SK-N-SH (cell line): ENCODE results near the gene MGAT5B. TPM values are rescaled to one million over a fixed set of nuclear protein-coding genes. Genes with fewer than 3 reads are reported as not detected.

ENCODE experiments used
- CTCF ChIA-PET: fragments of 300-600, 350-600 bp; formaldehyde crosslinking; extraction: SDS; loops from one replicate; lab custom pipeline; 2021; lab: Yijun Ruan, JAX
- POLR2A ChIA-PET: fragments of 350-600 bp; sonication (Branson Sonifier 250); formaldehyde crosslinking; extraction: SDS; loops from one replicate; lab custom pipeline; 2020; ENCODE audit warnings: antibody characterized with exemption, inconsistent platforms; lab: Yijun Ruan, JAX
- DNase-seq: peaks from one replicate; pipeline ENCODE4 v3.0.0; 2012
- H2AFZ ChIP-seq: fragments of 200-600 bp; sonication (generic); 2 replicates; pipeline ENCODE4 v1.8.1; 2016; ENCODE audit warnings: antibody characterized with exemption, mild to moderate bottlenecking, low read depth
- H3F3A ChIP-seq: fragments of 200-600 bp; sonication (generic); replicated peaks from 2 replicates; pipeline ENCODE3; 2016; ENCODE audit warnings: antibody characterized with exemption, mild to moderate bottlenecking; ENCODE audit not compliant: insufficient read depth
- H3K27ac ChIP-seq, 2 experiments: fragments of 200-500 bp in 1 of 2; fragments of 200-600 bp in 1 of 2; sonication (Bioruptor generic) in 1 of 2; sonication (generic), shearing (Covaris generic) in 1 of 2; 2 replicates each; pipeline versions ENCODE4 v1.5.1 to v1.6.1; 2014 to 2016; ENCODE audit warnings: low read depth in 2 of 2, inconsistent platforms in 1 of 2, low read length in 1 of 2, mild to moderate bottlenecking in 1 of 2, mixed read lengths in 1 of 2
- H3K27me3 ChIP-seq: fragments of 200-600 bp; sonication (generic), shearing (Covaris generic); 2 replicates; pipeline ENCODE4 v1.6.1; 2016; ENCODE audit warnings: mixed run types; ENCODE audit not compliant: insufficient read depth
- H3K36me3 ChIP-seq, 2 experiments: fragments of 200-500 bp in 1 of 2; fragments of 200-600 bp in 1 of 2; sonication (Bioruptor generic) in 1 of 2; sonication (generic) in 1 of 2; replicated peaks in 1 of 2; 2 replicates each; pipeline versions ENCODE3 to v1.5.1; 2014 to 2016; ENCODE audit warnings: low read length in 1 of 2, mild to moderate bottlenecking in 1 of 2; ENCODE audit not compliant: insufficient read depth in 2 of 2, control insufficient read depth in 1 of 2
- H3K4me1 ChIP-seq, 2 experiments: fragments of 200-500 bp in 1 of 2; fragments of 200-600 bp in 1 of 2; sonication (Bioruptor generic) in 1 of 2; sonication (generic), shearing (Covaris generic) in 1 of 2; 2 replicates each; pipeline versions ENCODE4 v1.5.1 to v1.6.1; 2014 to 2016; ENCODE audit warnings: low read depth in 1 of 2, low read length in 1 of 2, mixed run types in 1 of 2; ENCODE audit not compliant: insufficient read depth in 2 of 2, control insufficient read depth in 1 of 2
- H3K4me2 ChIP-seq: fragments of 200-600 bp; sonication (generic), shearing (Covaris generic); 2 replicates; pipeline ENCODE4 v1.6.1; 2017; ENCODE audit warnings: mixed run types
- H3K4me3 ChIP-seq, 2 experiments: fragments of 200-500 bp in 1 of 2; fragments of 200-600 bp in 1 of 2; sonication (Bioruptor generic) in 1 of 2; sonication (generic), shearing (Covaris generic) in 1 of 2; 2 replicates each; pipeline versions ENCODE4 v1.5.1 to v1.8.1; 2014 to 2016; ENCODE audit warnings: low read depth in 2 of 2, inconsistent platforms in 1 of 2, low read length in 1 of 2, mild to moderate bottlenecking in 1 of 2, mixed read lengths in 1 of 2, moderate library complexity in 1 of 2
- H3K79me2 ChIP-seq: fragments of 200-600 bp; sonication (generic); 2 replicates; pipeline ENCODE4 v1.8.1; 2017; ENCODE audit warnings: mild to moderate bottlenecking; ENCODE audit not compliant: insufficient read depth
- H3K9ac ChIP-seq: fragments of 200-600 bp; sonication (generic); 2 replicates; pipeline ENCODE4 v1.6.1; 2017; ENCODE audit warnings: mixed run types
- H3K9me2 ChIP-seq: fragments of 200-600 bp; sonication (generic); 2 replicates; pipeline ENCODE4 v1.6.1; 2017; ENCODE audit warnings: mixed run types
- H3K9me3 ChIP-seq: fragments of 200-600 bp; sonication (generic); 2 replicates; pipeline ENCODE4 v1.6.1; 2017; ENCODE audit warnings: mixed run types, mild to moderate bottlenecking, moderate library complexity
- H4K20me1 ChIP-seq: fragments of 200-600 bp; sonication (generic); 2 replicates; pipeline ENCODE4 v1.6.1; 2017; ENCODE audit warnings: mild to moderate bottlenecking, mixed run types; ENCODE audit not compliant: insufficient read depth
- NRF1 ChIP-seq: IDR thresholded peaks from 2 replicates; pipeline ENCODE4 v1.6.1; 2012; ENCODE audit warnings: low read depth, mild to moderate bottlenecking, low read length
- SIN3A ChIP-seq: IDR thresholded peaks from 2 replicates; pipeline ENCODE4 v1.6.1; 2012; ENCODE audit warnings: low read depth, mild to moderate bottlenecking, low read length, moderate library complexity, borderline replicate concordance
- WGBS: methylation state at CpG from one replicate; pipeline ENCODE4 v1.1.6; 2017; ENCODE audit warnings: low lambda C conversion rate; 5-methylcytosine and 5-hydroxymethylcytosine counted together
- polyA plus RNA-seq, 3 experiments: library from polyadenylated mRNA; depleted of rRNA; stranded (reverse); fragments of >200 nt; gene quantifications; 2 replicates each; pipeline ENCODE4 v1.2.3, GENCODE V29; 2012
- TF ChIP-seq, protein P1 (sequence below): IDR thresholded peaks from 2 replicates; pipeline ENCODE4 v1.6.1; 2012; ENCODE audit warnings: mild to moderate bottlenecking, low read depth, low read length, moderate library complexity
- TF ChIP-seq, protein P2 (sequence below): fragments of 150-350 bp; IDR thresholded peaks from 2 replicates; pipeline ENCODE4 v1.6.1; 2017; ENCODE audit warnings: antibody characterized with exemption, low read length, low read depth, borderline replicate concordance
- TF ChIP-seq, protein P3 (sequence below): IDR thresholded peaks from 2 replicates; pipeline ENCODE4 v1.4.0; 2012; ENCODE audit warnings: low read depth, borderline replicate concordance

Gene MGAT5B
- polyA plus RNA-seq, 1 of the 3 experiments (the other 2 are of a cell fraction): 13.8 TPM

DNA sequence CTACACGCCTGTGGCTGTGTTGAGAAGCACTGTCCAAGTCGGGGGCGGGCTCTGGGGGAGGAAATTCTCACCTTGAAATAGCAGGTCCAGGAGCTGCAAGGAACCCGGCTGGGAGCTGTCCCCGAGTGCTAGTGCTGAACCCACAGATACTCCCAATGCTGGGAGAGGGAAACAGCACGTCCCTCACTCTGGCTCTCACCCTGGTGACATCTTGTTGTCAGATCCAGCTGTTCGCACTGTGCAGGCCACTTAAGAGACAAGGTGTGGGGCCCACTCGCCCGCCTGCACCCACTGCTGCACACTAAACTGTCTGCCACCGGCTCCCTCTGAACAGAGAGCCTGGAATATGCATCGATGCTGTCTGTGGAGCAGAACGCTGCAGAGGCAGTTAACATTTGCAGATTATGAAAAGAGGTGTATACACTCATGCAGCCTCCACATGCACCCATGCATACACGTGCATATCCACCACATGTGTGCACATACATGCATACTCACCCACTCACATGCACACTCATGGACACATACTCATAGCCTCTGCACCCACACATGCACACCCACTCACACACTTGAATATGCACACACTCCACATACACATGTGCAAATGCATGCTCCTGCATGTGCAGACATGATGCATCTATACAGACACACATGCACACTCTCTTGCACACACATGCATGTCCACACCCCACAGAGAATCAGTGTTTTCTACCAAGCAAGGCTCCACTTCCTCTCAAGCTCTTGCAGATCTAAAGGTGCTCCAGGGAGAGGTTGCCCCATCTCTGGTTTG, 42.0 kb downstream of the MGAT5B start:
- Histone ChIP-seq H3K4me1 (peaks cover 0 to 9% of the 10 kb centered on the region in 2 experiments; a peak in 1 of 4 replicates), H2AFZ (no peak overlapping the region), H3K9me2 (no peaks in the 10 kb centered on the region), H3K27ac (no peak overlapping the region), H3F3A (no peaks in the 10 kb centered on the region), H3K36me3 (peaks cover 4 to 7% of the 10 kb centered on the region in 2 experiments), H4K20me1 (peaks cover 25% of the 10 kb centered on the region), H3K79me2 (no peaks in the 10 kb centered on the region), H3K9ac (no peak overlapping the region), H3K27me3 (no peaks in the 10 kb centered on the region), H3K4me3 (no peak overlapping the region), H3K4me2 (no peak overlapping the region), H3K9me3 (0 out of 2 replicates have a peak, but pooled peaks cover 4% of the 10 kb centered on the region)
- no peak for DNase-seq
- POLR2A ChIA-PET: no interaction called here
- TF ChIP-seq, protein P1, sequence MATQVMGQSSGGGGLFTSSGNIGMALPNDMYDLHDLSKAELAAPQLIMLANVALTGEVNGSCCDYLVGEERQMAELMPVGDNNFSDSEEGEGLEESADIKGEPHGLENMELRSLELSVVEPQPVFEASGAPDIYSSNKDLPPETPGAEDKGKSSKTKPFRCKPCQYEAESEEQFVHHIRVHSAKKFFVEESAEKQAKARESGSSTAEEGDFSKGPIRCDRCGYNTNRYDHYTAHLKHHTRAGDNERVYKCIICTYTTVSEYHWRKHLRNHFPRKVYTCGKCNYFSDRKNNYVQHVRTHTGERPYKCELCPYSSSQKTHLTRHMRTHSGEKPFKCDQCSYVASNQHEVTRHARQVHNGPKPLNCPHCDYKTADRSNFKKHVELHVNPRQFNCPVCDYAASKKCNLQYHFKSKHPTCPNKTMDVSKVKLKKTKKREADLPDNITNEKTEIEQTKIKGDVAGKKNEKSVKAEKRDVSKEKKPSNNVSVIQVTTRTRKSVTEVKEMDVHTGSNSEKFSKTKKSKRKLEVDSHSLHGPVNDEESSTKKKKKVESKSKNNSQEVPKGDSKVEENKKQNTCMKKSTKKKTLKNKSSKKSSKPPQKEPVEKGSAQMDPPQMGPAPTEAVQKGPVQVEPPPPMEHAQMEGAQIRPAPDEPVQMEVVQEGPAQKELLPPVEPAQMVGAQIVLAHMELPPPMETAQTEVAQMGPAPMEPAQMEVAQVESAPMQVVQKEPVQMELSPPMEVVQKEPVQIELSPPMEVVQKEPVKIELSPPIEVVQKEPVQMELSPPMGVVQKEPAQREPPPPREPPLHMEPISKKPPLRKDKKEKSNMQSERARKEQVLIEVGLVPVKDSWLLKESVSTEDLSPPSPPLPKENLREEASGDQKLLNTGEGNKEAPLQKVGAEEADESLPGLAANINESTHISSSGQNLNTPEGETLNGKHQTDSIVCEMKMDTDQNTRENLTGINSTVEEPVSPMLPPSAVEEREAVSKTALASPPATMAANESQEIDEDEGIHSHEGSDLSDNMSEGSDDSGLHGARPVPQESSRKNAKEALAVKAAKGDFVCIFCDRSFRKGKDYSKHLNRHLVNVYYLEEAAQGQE: peak; percentile 98
- no peak for TF ChIP-seq SIN3A
- 69% methylated on average over 12 of the region's 13 CpGs for WGBS
- CTCF ChIA-PET: interaction anchor here (0.6 to 1.8 kb wide), 3 partner anchors 98 to 146 kb away, joined by 3 to 5 read pairs (median 3); no protein-coding TSS in a partner anchor

DNA sequence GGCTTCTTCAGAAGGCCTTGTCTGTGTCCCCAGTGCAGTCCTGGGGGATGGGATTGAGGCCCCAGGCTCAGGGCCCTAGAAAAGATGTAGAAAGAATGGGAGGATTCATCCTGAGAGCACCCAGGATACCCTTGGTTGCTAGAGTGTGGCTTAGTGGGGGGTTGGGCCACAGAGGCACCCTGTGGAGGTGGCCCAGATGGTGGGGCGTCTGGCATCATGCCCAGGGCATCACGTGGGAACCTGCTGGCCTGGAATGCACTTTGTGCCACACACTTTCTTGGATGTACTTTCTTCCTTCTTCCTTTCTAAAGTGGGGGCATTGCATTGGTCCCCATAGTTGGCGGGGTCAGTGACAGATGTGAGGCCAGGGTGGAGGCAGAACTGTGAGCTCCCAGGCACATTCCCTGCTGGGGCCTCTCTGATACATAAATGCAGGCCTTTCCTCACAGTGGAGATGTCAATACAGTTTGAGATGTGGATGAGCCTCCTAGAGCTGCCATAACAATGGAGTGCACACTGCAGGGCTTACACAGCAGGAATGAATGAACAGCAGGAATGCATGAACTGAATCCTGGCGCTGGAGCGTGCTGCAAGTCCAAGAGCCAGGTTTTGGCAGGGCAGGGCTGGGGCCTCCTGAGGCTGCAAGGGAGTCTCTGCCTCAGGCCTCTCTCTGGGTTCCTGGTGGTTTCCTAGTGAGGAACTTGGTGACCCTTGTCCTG, 43.3 kb downstream of the MGAT5B start:
- H3K4me3 ChIP-seq: no peak overlapping the region
- H3K4me1 ChIP-seq: peaks cover 0 to 3% of the 10 kb centered on the region in 2 experiments; a peak in 1 of 4 replicates
- no peak overlapping the region for H3K9ac ChIP-seq
- CTCF ChIA-PET: no interaction called here
- no peak overlapping the region for H3K4me2 ChIP-seq
- no peaks in the 10 kb centered on the region for H3K9me2 ChIP-seq
- POLR2A ChIA-PET: no interaction called here
- H3K27me3 ChIP-seq: no peaks in the 10 kb centered on the region
- no peak overlapping the region for H2AFZ ChIP-seq
- WGBS: 52% methylated on average over 5 of the region's 5 CpGs
- H3K27ac ChIP-seq: no peak overlapping the region
- H3K79me2 ChIP-seq: no peaks in the 10 kb centered on the region
- peak; percentile 69 for DNase-seq
- H3K36me3 ChIP-seq: peaks cover 4 to 7% of the 10 kb centered on the region in 2 experiments
- H4K20me1 ChIP-seq: peaks cover 25% of the 10 kb centered on the region
- H3F3A ChIP-seq: no peaks in the 10 kb centered on the region
- TF ChIP-seq, protein P2, sequence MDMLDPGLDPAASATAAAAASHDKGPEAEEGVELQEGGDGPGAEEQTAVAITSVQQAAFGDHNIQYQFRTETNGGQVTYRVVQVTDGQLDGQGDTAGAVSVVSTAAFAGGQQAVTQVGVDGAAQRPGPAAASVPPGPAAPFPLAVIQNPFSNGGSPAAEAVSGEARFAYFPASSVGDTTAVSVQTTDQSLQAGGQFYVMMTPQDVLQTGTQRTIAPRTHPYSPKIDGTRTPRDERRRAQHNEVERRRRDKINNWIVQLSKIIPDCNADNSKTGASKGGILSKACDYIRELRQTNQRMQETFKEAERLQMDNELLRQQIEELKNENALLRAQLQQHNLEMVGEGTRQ: no peak
- TF ChIP-seq, protein P3, sequence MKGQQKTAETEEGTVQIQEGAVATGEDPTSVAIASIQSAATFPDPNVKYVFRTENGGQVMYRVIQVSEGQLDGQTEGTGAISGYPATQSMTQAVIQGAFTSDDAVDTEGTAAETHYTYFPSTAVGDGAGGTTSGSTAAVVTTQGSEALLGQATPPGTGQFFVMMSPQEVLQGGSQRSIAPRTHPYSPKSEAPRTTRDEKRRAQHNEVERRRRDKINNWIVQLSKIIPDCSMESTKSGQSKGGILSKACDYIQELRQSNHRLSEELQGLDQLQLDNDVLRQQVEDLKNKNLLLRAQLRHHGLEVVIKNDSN: peak; percentile 39; the same call in 1 of the 2 replicates
- TF ChIP-seq NRF1: no peak
- H3K9me3 ChIP-seq: 0 out of 2 replicates have a peak, but pooled peaks cover 4% of the 10 kb centered on the region
